BJ (cell line): ENCODE data around the gene SLC6A15. TPM values are rescaled to one million over a fixed set of nuclear protein-coding genes. Genes with fewer than 3 reads are reported as not detected.

Experiments used
- CTCF ChIA-PET: fragments of 350-600 bp; formaldehyde crosslinking; extraction: SDS; loops from one replicate; lab custom pipeline; 2021; ENCODE audit warnings: antibody characterized with exemption, inconsistent platforms; lab: Yijun Ruan, JAX
- POLR2A ChIA-PET: fragments of 300-600 bp; sonication (Branson Sonifier 250); formaldehyde crosslinking; extraction: SDS; loops from one replicate; lab custom pipeline; 2021; ENCODE audit warnings: antibody characterized with exemption; lab: Charles Lee
- DNase-seq: peaks from one replicate; pipeline ENCODE4 v3.0.0-alpha.2; 2011; ENCODE audit warnings: low read depth
- H3K27me3 ChIP-seq: 2 replicates; pipeline ENCODE4 v1.6.0; 2011; ENCODE audit warnings: low read length; ENCODE audit not compliant: control insufficient read depth, insufficient read depth
- H3K36me3 ChIP-seq: 2 replicates; pipeline ENCODE4 v1.5.1; 2011; ENCODE audit warnings: low read length; ENCODE audit not compliant: control insufficient read depth, insufficient read depth
- H3K4me3 ChIP-seq: 2 replicates; pipeline ENCODE4 v1.5.1; 2011; ENCODE audit warnings: low read depth, mild to moderate bottlenecking, control low read depth, low read length
- polyA plus RNA-seq: library from polyadenylated mRNA; depleted of rRNA; stranded (reverse); fragments of >200 nt; gene quantifications from 2 replicates; pipeline ENCODE4 v1.2.3, GENCODE V29; 2011
- TF ChIP-seq, protein P1 (sequence below): IDR thresholded peaks from 2 replicates; pipeline ENCODE4 v1.5.1; 2011; ENCODE audit warnings: low read depth, mild to moderate bottlenecking, control low read depth, inconsistent platforms, low read length, moderate library complexity; ENCODE audit not compliant: insufficient read depth

The SLC6A15 gene
- polyA plus RNA-seq, 1 experiment = 0.01 TPM

DNA sequence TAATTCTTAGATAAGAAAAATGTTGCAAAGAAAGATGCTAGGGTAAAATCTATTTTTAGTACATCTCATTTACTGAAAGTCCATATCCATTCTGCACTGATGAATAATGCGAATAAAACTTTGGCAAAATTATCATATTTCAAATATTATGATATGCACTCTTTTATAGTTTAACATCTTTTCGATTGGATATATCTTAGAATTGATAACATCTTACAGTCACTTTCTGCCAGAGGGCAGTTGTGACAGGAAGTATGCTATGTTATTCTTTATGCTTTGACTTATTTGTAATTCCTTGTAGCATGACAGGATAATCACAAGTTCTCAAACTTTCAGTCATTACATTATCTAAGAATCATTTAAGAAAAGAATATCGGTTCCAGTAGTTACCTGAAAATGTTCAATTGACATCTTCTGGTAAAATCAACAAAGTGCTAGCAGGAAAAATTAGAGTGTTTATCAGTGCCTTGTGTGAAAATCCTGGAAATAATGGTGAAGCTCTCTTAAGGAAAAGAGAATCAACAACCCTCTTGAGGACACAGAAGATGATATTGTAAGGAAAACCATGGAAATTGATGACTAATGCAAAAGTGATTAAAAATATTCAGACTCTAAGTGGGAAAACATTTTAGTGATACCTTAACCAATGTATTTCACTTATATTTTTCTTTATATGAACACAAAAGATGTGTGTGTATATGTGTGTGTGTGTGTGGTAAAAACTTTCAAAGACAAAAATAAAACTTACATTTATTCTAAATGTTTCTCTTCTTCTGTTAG is 95.5 kb downstream of the SLC6A15 start:
- TF ChIP-seq, protein P1, sequence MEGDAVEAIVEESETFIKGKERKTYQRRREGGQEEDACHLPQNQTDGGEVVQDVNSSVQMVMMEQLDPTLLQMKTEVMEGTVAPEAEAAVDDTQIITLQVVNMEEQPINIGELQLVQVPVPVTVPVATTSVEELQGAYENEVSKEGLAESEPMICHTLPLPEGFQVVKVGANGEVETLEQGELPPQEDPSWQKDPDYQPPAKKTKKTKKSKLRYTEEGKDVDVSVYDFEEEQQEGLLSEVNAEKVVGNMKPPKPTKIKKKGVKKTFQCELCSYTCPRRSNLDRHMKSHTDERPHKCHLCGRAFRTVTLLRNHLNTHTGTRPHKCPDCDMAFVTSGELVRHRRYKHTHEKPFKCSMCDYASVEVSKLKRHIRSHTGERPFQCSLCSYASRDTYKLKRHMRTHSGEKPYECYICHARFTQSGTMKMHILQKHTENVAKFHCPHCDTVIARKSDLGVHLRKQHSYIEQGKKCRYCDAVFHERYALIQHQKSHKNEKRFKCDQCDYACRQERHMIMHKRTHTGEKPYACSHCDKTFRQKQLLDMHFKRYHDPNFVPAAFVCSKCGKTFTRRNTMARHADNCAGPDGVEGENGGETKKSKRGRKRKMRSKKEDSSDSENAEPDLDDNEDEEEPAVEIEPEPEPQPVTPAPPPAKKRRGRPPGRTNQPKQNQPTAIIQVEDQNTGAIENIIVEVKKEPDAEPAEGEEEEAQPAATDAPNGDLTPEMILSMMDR = no peak
- ChIA-PET CTCF (no interaction called here), POLR2A (no interaction called here)
- Histone ChIP-seq H3K4me3 (no peak overlapping the region), H3K36me3 (no peaks in the 10 kb centered on the region), H3K27me3 (no peaks in the 10 kb centered on the region)
- DNase-seq = no peak

DNA sequence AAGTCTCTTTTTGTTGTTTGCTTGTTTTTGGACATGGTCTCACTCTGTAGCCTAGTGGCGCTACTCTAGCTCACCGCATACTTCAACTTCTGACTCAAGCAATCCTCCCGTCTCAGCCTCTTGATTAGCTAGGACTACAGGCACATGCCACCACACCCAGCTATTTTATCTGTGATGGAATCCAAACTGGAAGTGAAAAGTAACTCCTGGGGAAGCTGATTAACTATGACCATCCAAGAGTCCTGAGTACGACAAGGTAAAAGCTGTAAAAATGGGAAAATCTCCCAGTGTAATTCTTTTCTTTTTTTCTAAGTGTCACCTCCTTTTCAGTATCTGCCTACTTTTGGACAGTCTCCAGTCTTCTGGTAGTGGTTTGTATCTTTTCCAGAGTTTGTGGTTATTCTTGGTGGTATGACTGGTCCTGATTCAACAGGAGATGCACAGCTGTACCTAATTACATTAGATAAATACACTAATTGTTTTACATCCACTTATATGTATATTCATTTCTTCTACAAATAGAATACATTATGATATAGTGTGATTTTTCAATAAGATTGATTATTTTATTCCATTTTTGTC is 97.8 kb downstream of the SLC6A15 start:
- TF ChIP-seq, protein P1 = no peak
- CTCF ChIA-PET = no interaction called here
- POLR2A ChIA-PET = no interaction called here
- Histone ChIP-seq H3K36me3 (no peaks in the 10 kb centered on the region), H3K4me3 (no peak overlapping the region), H3K27me3 (no peaks in the 10 kb centered on the region)
- peak; percentile 32 for DNase-seq

DNA sequence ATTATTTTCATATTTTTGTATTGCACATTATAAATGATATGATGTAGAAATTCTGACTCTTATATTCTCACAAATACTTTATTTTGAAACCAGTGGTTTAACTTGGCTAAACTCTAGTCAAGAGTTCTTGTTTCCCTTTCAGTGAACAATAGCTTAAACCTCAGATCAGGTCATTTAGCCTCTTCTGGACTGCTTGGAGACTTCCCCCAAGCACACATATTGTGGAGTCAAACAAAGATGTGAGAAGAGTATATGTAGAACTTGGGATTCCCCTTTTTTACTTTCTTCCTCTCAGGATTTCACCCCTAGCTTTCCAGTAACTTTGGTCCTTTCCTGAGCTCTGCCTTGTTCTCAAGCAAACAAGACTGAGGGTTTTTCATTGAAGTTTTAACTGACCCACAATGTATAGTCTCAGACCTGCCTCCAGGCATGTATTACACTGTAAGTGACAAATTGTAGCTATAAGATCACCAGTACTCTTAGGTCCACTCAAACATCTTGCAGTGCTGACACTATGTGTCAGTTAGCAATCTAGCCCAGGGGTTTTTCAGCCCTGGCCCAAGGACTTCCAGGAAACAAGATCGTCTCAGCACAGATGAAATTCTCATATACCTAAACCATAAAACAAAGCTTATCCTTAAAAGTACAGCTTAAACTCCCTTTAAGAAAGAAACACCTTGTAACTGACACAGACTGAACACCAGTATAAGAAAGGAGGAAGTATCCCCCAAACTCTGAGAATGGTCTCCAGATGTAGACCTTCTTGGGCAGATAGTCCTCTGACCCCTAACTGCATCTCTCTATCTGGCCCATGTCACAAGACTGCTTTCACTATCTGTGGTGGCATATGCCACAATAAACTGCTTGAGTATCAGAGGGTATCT is 98.6 kb downstream of the SLC6A15 start:
- Histone ChIP-seq H3K27me3 (no peaks in the 10 kb centered on the region), H3K36me3 (no peaks in the 10 kb centered on the region), H3K4me3 (no peak overlapping the region)
- no peak for DNase-seq
- CTCF ChIA-PET = interaction anchor here (0.6 kb wide), 1 partner anchor 49 kb away, joined by 3 read pairs; no protein-coding TSS in a partner anchor
- POLR2A ChIA-PET = no interaction called here
- TF ChIP-seq, protein P1 = no peak

DNA sequence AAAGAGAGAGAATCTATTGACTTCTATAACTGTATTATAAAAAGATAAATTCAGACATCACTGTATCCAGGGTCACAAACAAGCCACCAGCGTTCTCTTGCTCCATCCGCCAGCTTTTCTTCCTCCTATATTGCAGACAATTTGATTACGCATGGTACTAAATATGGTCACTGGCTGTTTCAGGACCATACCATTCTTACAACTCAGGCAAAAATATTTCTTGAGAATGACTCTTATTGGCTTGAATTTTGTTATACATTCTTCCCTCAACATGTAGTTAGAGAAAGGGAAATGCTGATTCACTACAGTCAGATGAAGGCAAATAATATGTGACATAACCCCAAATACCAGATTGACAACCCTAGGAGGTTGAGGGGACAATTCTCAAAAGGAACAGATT is 101.3 kb downstream of the SLC6A15 start:
- Histone ChIP-seq H3K36me3 (no peaks in the 10 kb centered on the region), H3K4me3 (no peak overlapping the region), H3K27me3 (no peaks in the 10 kb centered on the region)
- CTCF ChIA-PET = no interaction called here
- no peak for DNase-seq
- TF ChIP-seq, protein P1 = no peak
- POLR2A ChIA-PET = no interaction called here

DNA sequence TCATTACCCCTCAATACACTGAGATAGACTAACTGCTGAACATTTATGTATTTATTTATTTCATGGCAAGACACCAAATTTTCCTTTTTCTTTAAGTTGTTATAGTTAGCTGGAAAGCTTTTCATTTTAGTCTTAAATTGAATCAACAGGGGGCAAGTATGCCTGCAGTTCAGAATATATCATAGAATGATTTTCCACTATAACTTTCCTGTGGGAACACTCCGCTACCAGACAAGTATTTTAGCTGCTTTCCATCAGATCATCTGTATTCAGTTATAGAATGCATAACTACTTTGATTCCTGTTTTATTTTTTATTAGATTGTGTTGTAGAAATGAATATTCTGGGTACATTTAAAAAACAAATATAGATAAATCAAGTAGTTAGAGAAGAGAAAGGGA is 102.0 kb downstream of the SLC6A15 start:
- CTCF ChIA-PET = no interaction called here
- Histone ChIP-seq H3K36me3 (no peaks in the 10 kb centered on the region), H3K4me3 (no peak overlapping the region), H3K27me3 (no peaks in the 10 kb centered on the region)
- TF ChIP-seq, protein P1 = no peak
- POLR2A ChIA-PET = no interaction called here
- no peak for DNase-seq
